Measurements from ENCODE around the gene EXOC6B.

DNA sequence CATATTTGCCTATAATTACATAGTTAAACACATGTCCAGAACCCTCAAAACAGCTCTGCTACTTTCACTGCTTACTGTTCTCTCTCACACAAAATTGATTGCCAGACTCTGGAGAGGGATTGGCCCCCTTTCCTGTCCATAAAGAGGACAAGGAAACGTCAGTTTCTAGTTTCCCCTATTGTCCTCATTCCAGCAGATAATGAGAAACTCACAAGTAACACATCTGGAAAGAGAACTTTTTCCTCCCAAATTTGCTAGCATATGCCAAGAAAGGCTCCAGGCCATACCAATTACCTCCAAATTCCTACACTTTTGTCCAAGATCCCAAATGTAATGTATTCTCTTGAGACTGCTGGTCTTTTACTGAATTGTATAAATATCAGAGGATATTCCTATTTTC is 200.5 kb downstream of the EXOC6B start:
- TF ChIP-seq, protein P1, sequence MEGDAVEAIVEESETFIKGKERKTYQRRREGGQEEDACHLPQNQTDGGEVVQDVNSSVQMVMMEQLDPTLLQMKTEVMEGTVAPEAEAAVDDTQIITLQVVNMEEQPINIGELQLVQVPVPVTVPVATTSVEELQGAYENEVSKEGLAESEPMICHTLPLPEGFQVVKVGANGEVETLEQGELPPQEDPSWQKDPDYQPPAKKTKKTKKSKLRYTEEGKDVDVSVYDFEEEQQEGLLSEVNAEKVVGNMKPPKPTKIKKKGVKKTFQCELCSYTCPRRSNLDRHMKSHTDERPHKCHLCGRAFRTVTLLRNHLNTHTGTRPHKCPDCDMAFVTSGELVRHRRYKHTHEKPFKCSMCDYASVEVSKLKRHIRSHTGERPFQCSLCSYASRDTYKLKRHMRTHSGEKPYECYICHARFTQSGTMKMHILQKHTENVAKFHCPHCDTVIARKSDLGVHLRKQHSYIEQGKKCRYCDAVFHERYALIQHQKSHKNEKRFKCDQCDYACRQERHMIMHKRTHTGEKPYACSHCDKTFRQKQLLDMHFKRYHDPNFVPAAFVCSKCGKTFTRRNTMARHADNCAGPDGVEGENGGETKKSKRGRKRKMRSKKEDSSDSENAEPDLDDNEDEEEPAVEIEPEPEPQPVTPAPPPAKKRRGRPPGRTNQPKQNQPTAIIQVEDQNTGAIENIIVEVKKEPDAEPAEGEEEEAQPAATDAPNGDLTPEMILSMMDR (conservative IDR thresholded peaks at IDR 0.05; ENCODE audit: low read length), result no peak
- no peak for TF ChIP-seq EZH2phosphoT487 (IDR thresholded peaks at IDR 0.05; ENCODE audit: borderline replicate concordance)
